Karpas-422 (cell line): ENCODE data around the gene RGS3. TPM values are rescaled to one million over a fixed set of nuclear protein-coding genes. Genes with fewer than 3 reads are reported as not detected.

Experiments used
- DNase-seq: peaks from one replicate; pipeline ENCODE4 v3.0.0-alpha.2; 2015
- H2AFZ ChIP-seq: fragments of 200-600 bp; sonication (generic); 2 replicates; pipeline ENCODE4 v1.6.1; 2014; ENCODE audit warnings: antibody characterized with exemption, low read length, mixed read lengths
- H3K27ac ChIP-seq: fragments of 200-600 bp; sonication (generic); 2 replicates; pipeline ENCODE4 v1.5.1; 2014; ENCODE audit warnings: mild to moderate bottlenecking, low read length, moderate library complexity
- H3K27me3 ChIP-seq: fragments of 200-600 bp; sonication (generic); 2 replicates; pipeline ENCODE4 v1.6.1; 2014; ENCODE audit warnings: low read length, mixed read lengths
- H3K36me3 ChIP-seq: fragments of 200-600 bp; sonication (generic); 2 replicates; pipeline ENCODE4 v1.6.1; 2014; ENCODE audit warnings: low read length, mixed read lengths; ENCODE audit not compliant: insufficient read depth
- H3K4me1 ChIP-seq: fragments of 200-600 bp; sonication (generic); 2 replicates; pipeline ENCODE4 v1.6.1; 2014; ENCODE audit warnings: mild to moderate bottlenecking, low read length, mixed read lengths
- H3K4me2 ChIP-seq: fragments of 200-600 bp; sonication (generic); 2 replicates; pipeline ENCODE4 v1.6.1; 2014; ENCODE audit warnings: low read length, low read depth, mild to moderate bottlenecking; ENCODE audit not compliant: poor library complexity, severe bottlenecking
- H3K4me3 ChIP-seq: fragments of 200-600 bp; sonication (generic); 2 replicates; pipeline ENCODE4 v1.5.1; 2014; ENCODE audit warnings: mild to moderate bottlenecking, antibody characterized with exemption, low read length, mixed read lengths
- H3K79me2 ChIP-seq: fragments of 200-600 bp; sonication (generic); 2 replicates; pipeline ENCODE4 v1.6.1; 2014; ENCODE audit warnings: mild to moderate bottlenecking, low read length, mixed read lengths
- H3K9ac ChIP-seq: fragments of 200-600 bp; sonication (generic); 2 replicates; pipeline ENCODE4 v1.6.0; 2014; ENCODE audit warnings: low read length
- H3K9me2 ChIP-seq: fragments of 200-600 bp; sonication (generic), shearing (Covaris generic); replicated peaks from 2 replicates; pipeline ENCODE4 v1.6.0; 2014; ENCODE audit warnings: mild to moderate bottlenecking, low read length, moderate library complexity; ENCODE audit not compliant: insufficient read depth
- H3K9me3 ChIP-seq: fragments of 300-700, 200-600 bp; sonication (generic); 2 replicates; pipeline ENCODE4 v1.6.1; 2014; ENCODE audit warnings: low read length, mixed read lengths
- H4K20me1 ChIP-seq: fragments of 200-600 bp; sonication (generic); 2 replicates; pipeline ENCODE4 v1.6.1; 2014; ENCODE audit warnings: mild to moderate bottlenecking, antibody characterized with exemption, low read length, low read depth; ENCODE audit not compliant: insufficient read depth
- total RNA-seq: library from RNA; depleted of rRNA; stranded (reverse); fragments of >200 nt; shearing (Covaris generic); gene quantifications from 2 replicates; pipeline ENCODE4 v1.2.3, GENCODE V29; 2014; ENCODE audit warnings: low replicate concordance

Gene RGS3
- total RNA-seq, 1 experiment from 2014 or later, result 1.3 TPM

DNA sequence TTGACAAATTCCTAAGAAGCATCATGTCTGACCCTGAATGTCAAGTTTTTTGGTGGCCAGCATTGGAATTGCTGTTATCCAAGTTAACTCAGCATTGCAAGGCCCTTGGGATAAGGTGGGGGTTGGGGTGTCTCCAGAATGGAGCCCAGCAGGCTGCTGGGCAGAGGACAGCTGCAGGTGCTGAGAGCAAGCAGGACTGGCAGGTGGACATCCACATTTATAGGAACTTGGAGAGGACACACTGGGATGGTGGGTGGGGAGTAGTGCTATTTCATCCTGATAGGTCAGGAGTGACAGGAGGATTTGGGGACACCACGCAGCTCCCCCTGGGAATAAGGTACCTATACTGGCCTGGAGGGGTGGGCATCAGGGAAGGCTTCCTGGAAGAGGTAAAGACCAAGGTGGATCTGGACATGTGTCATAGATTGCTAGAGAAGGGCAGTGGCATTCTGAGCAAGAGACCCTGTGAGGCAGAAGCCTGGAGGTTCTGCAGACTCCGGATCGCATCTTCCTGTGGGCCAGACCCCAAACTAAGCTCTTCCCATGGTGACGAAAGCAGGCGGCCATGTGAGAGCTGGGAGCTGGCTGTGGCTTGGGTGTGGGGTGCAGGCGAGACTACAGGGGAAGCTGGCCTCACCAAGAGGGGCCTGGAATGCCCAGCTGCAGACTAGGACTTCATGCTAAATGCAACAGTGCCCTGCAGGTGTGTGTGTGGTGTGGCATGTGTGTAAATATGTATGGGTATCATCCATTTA lies 148.1 kb downstream of the RGS3 start:
- H3K27me3 ChIP-seq, result no peaks in the 10 kb centered on the region
- H3K4me1 ChIP-seq, result peaks cover 5% of the 10 kb centered on the region
- H3K9me2 ChIP-seq, result no peaks in the 10 kb centered on the region
- H2AFZ ChIP-seq, result no peak overlapping the region
- H3K4me2 ChIP-seq, result no peak overlapping the region
- H3K9ac ChIP-seq, result no peak overlapping the region
- H3K4me3 ChIP-seq, result no peak overlapping the region
- H3K9me3 ChIP-seq, result no peaks in the 10 kb centered on the region
- H3K79me2 ChIP-seq, result no peaks in the 10 kb centered on the region
- H3K27ac ChIP-seq, result no peak overlapping the region
- no peak for DNase-seq
- H4K20me1 ChIP-seq, result no peaks in the 10 kb centered on the region
- no peaks in the 10 kb centered on the region for H3K36me3 ChIP-seq

- Histone ChIP-seq H3K4me2 (no peak overlapping the region), H3K4me1 (peaks cover 5% of the 10 kb centered on the region), H3K36me3 (no peaks in the 10 kb centered on the region), H3K9me3 (no peaks in the 10 kb centered on the region), H3K4me3 (no peak overlapping the region), H3K9ac (no peak overlapping the region), H3K9me2 (no peaks in the 10 kb centered on the region), H3K79me2 (no peaks in the 10 kb centered on the region), H2AFZ (no peak overlapping the region), H4K20me1 (no peaks in the 10 kb centered on the region), H3K27ac (no peak overlapping the region), H3K27me3 (no peaks in the 10 kb centered on the region)
- DNase-seq, result no peak
Measured at GRCh38 chr9:113612216-113612747, 148.8 kb downstream of the RGS3 start.

DNA sequence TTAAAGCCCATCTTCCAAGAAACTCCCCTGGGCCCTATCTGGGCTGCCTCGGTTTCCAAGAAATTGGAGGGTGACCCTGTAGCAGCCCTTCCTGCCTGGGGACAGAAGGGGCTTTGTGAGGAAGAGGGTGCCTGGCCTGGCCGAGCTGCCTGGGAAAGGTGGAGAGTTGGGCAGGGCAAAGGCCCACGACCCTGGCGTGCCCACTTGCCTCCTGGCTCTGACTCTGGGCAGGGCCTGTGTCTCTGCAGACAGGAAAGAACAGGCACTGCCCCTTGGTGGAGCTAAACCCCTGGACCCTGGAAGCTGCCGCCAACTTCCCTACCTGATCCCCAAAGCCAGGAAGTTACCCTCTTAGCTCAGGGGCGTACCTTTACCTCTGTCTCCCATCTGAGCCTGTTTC lies 149.3 kb downstream of the RGS3 start:
- no peaks in the 10 kb centered on the region for H4K20me1 ChIP-seq
- H3K27ac ChIP-seq, result no peak overlapping the region
- H3K4me3 ChIP-seq, result no peak overlapping the region
- H3K79me2 ChIP-seq, result no peaks in the 10 kb centered on the region
- H3K36me3 ChIP-seq, result no peaks in the 10 kb centered on the region
- H3K9ac ChIP-seq, result no peak overlapping the region
- peaks cover 5% of the 10 kb centered on the region for H3K4me1 ChIP-seq
- H3K9me2 ChIP-seq, result no peaks in the 10 kb centered on the region
- H3K9me3 ChIP-seq, result no peaks in the 10 kb centered on the region
- H3K27me3 ChIP-seq, result no peaks in the 10 kb centered on the region
- no peak for DNase-seq
- no peak overlapping the region for H2AFZ ChIP-seq
- H3K4me2 ChIP-seq, result no peak overlapping the region

GRCh38 chr9:113613815-113614413 lies 150.4 kb downstream of the RGS3 start:
- H3K9ac ChIP-seq, result no peak overlapping the region
- H3K79me2 ChIP-seq, result no peaks in the 10 kb centered on the region
- peaks cover 5% of the 10 kb centered on the region for H3K4me1 ChIP-seq
- no peaks in the 10 kb centered on the region for H3K36me3 ChIP-seq
- H3K9me3 ChIP-seq, result no peaks in the 10 kb centered on the region
- H3K27ac ChIP-seq, result no peak overlapping the region
- H3K27me3 ChIP-seq, result no peaks in the 10 kb centered on the region
- no peaks in the 10 kb centered on the region for H3K9me2 ChIP-seq
- H2AFZ ChIP-seq, result no peak overlapping the region
- H3K4me3 ChIP-seq, result no peak overlapping the region
- no peak for DNase-seq
- H3K4me2 ChIP-seq, result no peak overlapping the region
- no peaks in the 10 kb centered on the region for H4K20me1 ChIP-seq

- no peaks in the 10 kb centered on the region for H3K36me3 ChIP-seq
- no peak overlapping the region for H3K9ac ChIP-seq
- no peak for DNase-seq
- no peaks in the 10 kb centered on the region for H3K79me2 ChIP-seq
- peaks cover 5% of the 10 kb centered on the region for H3K4me1 ChIP-seq
- no peaks in the 10 kb centered on the region for H3K9me3 ChIP-seq
- H3K4me2 ChIP-seq, result no peak overlapping the region
- no peaks in the 10 kb centered on the region for H3K27me3 ChIP-seq
- no peak overlapping the region for H3K4me3 ChIP-seq
- no peaks in the 10 kb centered on the region for H4K20me1 ChIP-seq
- H2AFZ ChIP-seq, result no peak overlapping the region
- H3K9me2 ChIP-seq, result no peaks in the 10 kb centered on the region
- no peak overlapping the region for H3K27ac ChIP-seq
Measured at GRCh38 chr9:113614843-113615648, 151.5 kb downstream of the RGS3 start.

DNA sequence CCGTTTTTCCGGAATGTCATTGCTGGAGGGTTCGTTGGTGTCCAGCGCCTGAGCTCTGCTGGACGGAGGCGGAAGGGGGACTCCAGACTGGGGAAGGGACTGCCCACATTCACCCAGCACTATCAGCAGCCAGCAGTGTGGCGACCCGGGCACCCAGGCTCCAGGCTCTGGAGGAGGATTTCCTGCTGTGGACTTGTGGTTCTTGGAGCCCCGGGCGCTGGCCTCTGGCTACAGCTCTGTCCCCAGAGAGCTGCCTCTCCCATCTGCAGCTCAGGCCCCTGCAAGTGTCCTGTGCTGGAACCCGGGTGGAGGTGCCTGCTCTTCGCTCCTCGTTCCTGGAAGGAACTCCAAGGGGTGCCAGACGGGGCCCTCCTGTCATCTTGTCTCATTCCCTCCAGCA lies 152.6 kb downstream of the RGS3 start:
- Histone ChIP-seq H3K4me2 (no peak overlapping the region), H3K9me3 (no peaks in the 10 kb centered on the region), H3K79me2 (no peaks in the 10 kb centered on the region), H4K20me1 (no peaks in the 10 kb centered on the region), H3K27ac (no peak overlapping the region), H3K4me3 (no peak overlapping the region), H2AFZ (no peak overlapping the region), H3K4me1 (peaks cover 5% of the 10 kb centered on the region), H3K27me3 (no peaks in the 10 kb centered on the region), H3K9ac (no peak overlapping the region), H3K9me2 (no peaks in the 10 kb centered on the region), H3K36me3 (no peaks in the 10 kb centered on the region)
- no peak for DNase-seq

DNA sequence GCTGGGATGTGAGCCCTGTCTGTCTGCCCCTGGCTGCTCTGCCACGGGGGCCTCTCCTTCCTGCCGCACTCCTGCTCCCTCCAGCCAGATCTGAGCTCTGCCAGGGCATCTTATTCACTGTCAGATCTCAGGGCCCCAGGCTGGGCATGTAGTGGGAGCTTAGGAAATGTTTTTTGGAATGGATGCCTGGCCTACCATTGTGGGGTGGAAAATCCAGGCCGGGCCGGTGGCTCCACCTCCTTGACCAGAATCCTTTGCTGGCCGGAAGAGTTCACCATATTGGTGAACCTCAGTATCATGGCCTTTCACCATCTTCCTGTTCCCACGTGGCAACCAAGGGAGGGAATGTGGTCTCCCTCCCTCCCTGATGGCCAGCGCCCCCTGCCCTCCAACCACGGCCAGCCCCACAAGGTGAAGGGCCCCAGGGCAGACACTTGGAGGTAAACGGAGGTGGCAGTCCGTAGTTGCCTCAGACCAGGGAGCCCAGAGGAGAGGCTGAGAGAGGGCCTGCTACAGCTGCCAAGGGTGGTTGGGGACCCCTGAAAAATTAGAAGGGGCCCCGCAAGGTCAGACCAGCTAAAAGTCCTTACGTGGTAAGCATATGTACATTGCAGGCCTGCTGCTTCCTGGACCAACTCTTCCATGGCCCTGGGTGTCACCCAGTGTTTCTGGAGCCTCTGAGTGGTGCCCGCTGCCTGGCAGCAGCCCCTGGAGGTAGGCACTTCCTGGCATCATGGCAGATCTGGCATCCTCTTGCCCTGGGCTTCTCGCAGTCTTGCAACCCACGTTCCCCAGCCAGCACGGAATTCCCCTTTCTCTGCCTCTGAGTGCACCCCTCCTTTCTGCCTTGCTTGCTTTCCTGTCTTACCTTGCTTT lies 153.3 kb downstream of the RGS3 start:
- Histone ChIP-seq H3K9me2 (no peaks in the 10 kb centered on the region), H3K9ac (no peak overlapping the region), H3K4me2 (no peak overlapping the region), H3K27ac (no peak overlapping the region), H3K4me3 (no peak overlapping the region), H4K20me1 (no peaks in the 10 kb centered on the region), H3K79me2 (no peaks in the 10 kb centered on the region), H3K36me3 (no peaks in the 10 kb centered on the region), H3K4me1 (peaks cover 6% of the 10 kb centered on the region), H3K9me3 (no peaks in the 10 kb centered on the region), H3K27me3 (no peaks in the 10 kb centered on the region), H2AFZ (no peak overlapping the region)
- DNase-seq, result no peak
